Measurements from ENCODE around the gene SLC25A48. TPM values are rescaled to one million over a fixed set of nuclear protein-coding genes. Genes with fewer than 3 reads are reported as not detected.

SLC25A48 gene
- total RNA-seq, 2 experiments from 2014 or later, result not detected

DNA sequence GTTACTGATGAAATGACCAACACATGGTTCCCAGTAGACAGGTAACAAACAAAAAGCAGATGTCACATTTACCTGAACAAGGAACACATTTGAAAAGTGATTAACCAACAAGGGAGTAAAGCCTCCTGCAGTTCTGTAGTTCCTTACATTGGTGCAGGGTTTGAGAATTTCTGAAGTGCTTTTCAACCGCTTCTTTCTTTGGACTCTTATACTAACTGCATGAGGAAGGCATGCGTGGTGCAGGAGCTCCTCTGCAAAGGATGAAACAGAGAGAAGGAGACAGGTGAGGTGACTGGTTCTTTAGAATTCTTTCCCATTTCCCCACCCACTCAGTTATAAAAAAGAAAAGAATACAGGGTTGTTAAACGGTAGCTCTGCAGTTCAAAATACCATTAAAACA lies 65.8 kb downstream of the SLC25A48 start:
- POLR2A ChIA-PET, result interaction anchor here (0.7 kb wide), 1 partner anchor 202 kb away, joined by 4 read pairs; no protein-coding TSS in a partner anchor
- no peak overlapping the region for H2AFZ ChIP-seq (ENCODE audit: low read length)
- no peak for DNase-seq (ENCODE audit: low spot score)
- TF ChIP-seq EZH2phosphoT487 (IDR thresholded peaks at IDR 0.05; ENCODE audit: borderline replicate concordance, low read depth, low read length), result no peak
- TF ChIP-seq, protein P1, sequence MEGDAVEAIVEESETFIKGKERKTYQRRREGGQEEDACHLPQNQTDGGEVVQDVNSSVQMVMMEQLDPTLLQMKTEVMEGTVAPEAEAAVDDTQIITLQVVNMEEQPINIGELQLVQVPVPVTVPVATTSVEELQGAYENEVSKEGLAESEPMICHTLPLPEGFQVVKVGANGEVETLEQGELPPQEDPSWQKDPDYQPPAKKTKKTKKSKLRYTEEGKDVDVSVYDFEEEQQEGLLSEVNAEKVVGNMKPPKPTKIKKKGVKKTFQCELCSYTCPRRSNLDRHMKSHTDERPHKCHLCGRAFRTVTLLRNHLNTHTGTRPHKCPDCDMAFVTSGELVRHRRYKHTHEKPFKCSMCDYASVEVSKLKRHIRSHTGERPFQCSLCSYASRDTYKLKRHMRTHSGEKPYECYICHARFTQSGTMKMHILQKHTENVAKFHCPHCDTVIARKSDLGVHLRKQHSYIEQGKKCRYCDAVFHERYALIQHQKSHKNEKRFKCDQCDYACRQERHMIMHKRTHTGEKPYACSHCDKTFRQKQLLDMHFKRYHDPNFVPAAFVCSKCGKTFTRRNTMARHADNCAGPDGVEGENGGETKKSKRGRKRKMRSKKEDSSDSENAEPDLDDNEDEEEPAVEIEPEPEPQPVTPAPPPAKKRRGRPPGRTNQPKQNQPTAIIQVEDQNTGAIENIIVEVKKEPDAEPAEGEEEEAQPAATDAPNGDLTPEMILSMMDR (conservative IDR thresholded peaks at IDR 0.05; ENCODE audit: low read length), result no peak
- CTCF ChIA-PET (ENCODE audit: unreplicated experiment), result no interaction called here
- intact Hi-C loops (cut with micrococcal nuclease; ENCODE audit: unreplicated experiment), result no loop called here
- H3K4me2 ChIP-seq (ENCODE audit: low read length), result no peak overlapping the region
- H4K20me1 ChIP-seq (ENCODE audit: insufficient read depth, low read length), result no peaks in the 10 kb centered on the region
- no peaks in the 10 kb centered on the region for H3K9me3 ChIP-seq (ENCODE audit: low read length)
- no peaks in the 10 kb centered on the region for H3K4me1 ChIP-seq (ENCODE audit: insufficient read depth, low read length, poor library complexity, severe bottlenecking)
- H3K36me3 ChIP-seq (ENCODE audit: insufficient read depth, low read length), result no peaks in the 10 kb centered on the region
- H3K9me2 ChIP-seq (ENCODE audit: insufficient read depth, low read length), result no peaks in the 10 kb centered on the region
- H3K4me3 ChIP-seq (ENCODE audit: low read depth, low read length, poor library complexity, severe bottlenecking), result no peak overlapping the region
- no TSS peak for BruUV-seq (replicated peaks)
- H3K27ac ChIP-seq (ENCODE audit: low read depth, low read length, poor library complexity, severe bottlenecking), result no peak overlapping the region
- no peaks in the 10 kb centered on the region for H3K79me2 ChIP-seq (ENCODE audit: insufficient read depth, low read depth, low read length)

DNA sequence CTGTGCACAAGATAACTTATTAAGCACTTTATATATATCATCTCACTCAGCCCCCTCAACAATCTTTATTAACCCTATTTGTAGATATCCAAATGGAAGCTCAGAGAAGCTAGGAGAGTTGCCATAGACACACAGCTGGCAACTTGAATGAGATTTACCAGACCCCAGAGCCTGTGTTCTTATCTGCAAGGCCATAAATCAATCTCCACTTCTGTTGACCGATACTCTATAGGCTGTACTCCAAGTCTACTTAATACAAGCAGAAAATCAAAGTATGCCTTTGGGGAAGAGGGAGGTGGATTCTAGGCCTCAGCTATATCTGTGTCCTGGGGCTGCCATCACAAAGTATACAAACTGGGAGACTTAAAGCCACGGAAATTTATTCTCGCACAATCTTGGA lies 67.2 kb downstream of the SLC25A48 start:
- no peaks in the 10 kb centered on the region for H3K4me1 ChIP-seq (ENCODE audit: insufficient read depth, low read length, poor library complexity, severe bottlenecking)
- H3K79me2 ChIP-seq (ENCODE audit: insufficient read depth, low read depth, low read length), result no peaks in the 10 kb centered on the region
- CTCF ChIA-PET (ENCODE audit: unreplicated experiment), result no interaction called here
- intact Hi-C loops (cut with micrococcal nuclease; ENCODE audit: unreplicated experiment), result no loop called here
- no peaks in the 10 kb centered on the region for H4K20me1 ChIP-seq (ENCODE audit: insufficient read depth, low read length)
- no peaks in the 10 kb centered on the region for H3K36me3 ChIP-seq (ENCODE audit: insufficient read depth, low read length)
- BruUV-seq (replicated peaks), result no TSS peak
- TF ChIP-seq, protein P1 (conservative IDR thresholded peaks at IDR 0.05; ENCODE audit: low read length), result no peak
- TF ChIP-seq EZH2phosphoT487 (IDR thresholded peaks at IDR 0.05; ENCODE audit: borderline replicate concordance, low read depth, low read length), result no peak
- no peak overlapping the region for H3K27ac ChIP-seq (ENCODE audit: low read depth, low read length, poor library complexity, severe bottlenecking)
- no peak overlapping the region for H2AFZ ChIP-seq (ENCODE audit: low read length)
- POLR2A ChIA-PET, result no interaction called here
- no peak for DNase-seq (ENCODE audit: low spot score)
- H3K4me3 ChIP-seq (ENCODE audit: low read depth, low read length, poor library complexity, severe bottlenecking), result no peak overlapping the region
- H3K4me2 ChIP-seq (ENCODE audit: low read length), result no peak overlapping the region
- H3K9me3 ChIP-seq (ENCODE audit: low read length), result no peaks in the 10 kb centered on the region
- H3K9me2 ChIP-seq (ENCODE audit: insufficient read depth, low read length), result no peaks in the 10 kb centered on the region

DNA sequence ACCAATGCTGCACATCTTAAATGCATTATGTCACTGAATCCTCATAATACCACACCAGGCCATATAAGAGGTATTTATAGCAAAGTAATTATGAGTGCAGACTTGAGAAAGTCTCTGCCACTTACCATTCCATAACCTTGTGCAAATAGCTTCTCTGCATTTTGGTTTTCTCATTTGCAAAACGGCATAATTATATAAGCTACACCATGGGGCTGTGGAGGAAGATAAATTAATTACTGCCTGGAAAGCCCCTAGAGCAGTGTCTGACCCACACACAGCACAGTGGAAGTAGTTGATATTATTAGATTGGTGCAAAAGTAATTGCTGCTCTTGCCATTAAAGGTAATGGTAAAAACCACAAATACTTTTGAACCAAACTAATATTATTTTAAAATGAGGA lies 70.7 kb downstream of the SLC25A48 start:
- intact Hi-C loops (cut with micrococcal nuclease; ENCODE audit: unreplicated experiment), result no loop called here

More for the DNA sequence above, 70.7 kb downstream of the SLC25A48 start:
- Histone ChIP-seq H3K4me2 (ENCODE audit: low read length) (no peak overlapping the region), H3K27ac (ENCODE audit: low read depth, low read length, poor library complexity, severe bottlenecking) (no peak overlapping the region), H3K79me2 (ENCODE audit: insufficient read depth, low read depth, low read length) (no peaks in the 10 kb centered on the region), H3K4me1 (ENCODE audit: insufficient read depth, low read length, poor library complexity, severe bottlenecking) (no peaks in the 10 kb centered on the region), H3K9me2 (ENCODE audit: insufficient read depth, low read length) (no peaks in the 10 kb centered on the region), H2AFZ (ENCODE audit: low read length) (no peak overlapping the region), H4K20me1 (ENCODE audit: insufficient read depth, low read length) (no peaks in the 10 kb centered on the region), H3K4me3 (ENCODE audit: low read depth, low read length, poor library complexity, severe bottlenecking) (no peak overlapping the region), H3K9me3 (ENCODE audit: low read length) (no peaks in the 10 kb centered on the region), H3K36me3 (ENCODE audit: insufficient read depth, low read length) (no peaks in the 10 kb centered on the region)
- CTCF ChIA-PET (ENCODE audit: unreplicated experiment), result no interaction called here
- no peak for DNase-seq (ENCODE audit: low spot score)
- BruUV-seq (replicated peaks), result no TSS peak
- no peak for TF ChIP-seq EZH2phosphoT487 (IDR thresholded peaks at IDR 0.05; ENCODE audit: borderline replicate concordance, low read depth, low read length)
- TF ChIP-seq, protein P1 (conservative IDR thresholded peaks at IDR 0.05; ENCODE audit: low read length), result no peak
- POLR2A ChIA-PET, result interaction anchor here (0.5 to 1.0 kb wide), 3 partner anchors 56 to 462 kb away, joined by 3 to 5 read pairs (median 3); no protein-coding TSS in a partner anchor

Measured in OCI-LY7 (cell line).